Neural progenitor cell (in vitro differentiated cells): ENCODE data around the gene ENPP1.

Experiments used
- EZH2phosphoT487 ChIP-seq: fragments of 200-600 bp; sonication (generic); IDR thresholded peaks from 2 replicates; pipeline ENCODE4 v1.6.1; 2017; ENCODE audit warnings: antibody characterized with exemption
- TF ChIP-seq, protein P1 (sequence below): fragments of 200-600 bp; sonication (generic); IDR thresholded peaks from 2 replicates; pipeline ENCODE4 v1.5.1; 2017; ENCODE audit warnings: antibody characterized with exemption, mild to moderate bottlenecking

DNA sequence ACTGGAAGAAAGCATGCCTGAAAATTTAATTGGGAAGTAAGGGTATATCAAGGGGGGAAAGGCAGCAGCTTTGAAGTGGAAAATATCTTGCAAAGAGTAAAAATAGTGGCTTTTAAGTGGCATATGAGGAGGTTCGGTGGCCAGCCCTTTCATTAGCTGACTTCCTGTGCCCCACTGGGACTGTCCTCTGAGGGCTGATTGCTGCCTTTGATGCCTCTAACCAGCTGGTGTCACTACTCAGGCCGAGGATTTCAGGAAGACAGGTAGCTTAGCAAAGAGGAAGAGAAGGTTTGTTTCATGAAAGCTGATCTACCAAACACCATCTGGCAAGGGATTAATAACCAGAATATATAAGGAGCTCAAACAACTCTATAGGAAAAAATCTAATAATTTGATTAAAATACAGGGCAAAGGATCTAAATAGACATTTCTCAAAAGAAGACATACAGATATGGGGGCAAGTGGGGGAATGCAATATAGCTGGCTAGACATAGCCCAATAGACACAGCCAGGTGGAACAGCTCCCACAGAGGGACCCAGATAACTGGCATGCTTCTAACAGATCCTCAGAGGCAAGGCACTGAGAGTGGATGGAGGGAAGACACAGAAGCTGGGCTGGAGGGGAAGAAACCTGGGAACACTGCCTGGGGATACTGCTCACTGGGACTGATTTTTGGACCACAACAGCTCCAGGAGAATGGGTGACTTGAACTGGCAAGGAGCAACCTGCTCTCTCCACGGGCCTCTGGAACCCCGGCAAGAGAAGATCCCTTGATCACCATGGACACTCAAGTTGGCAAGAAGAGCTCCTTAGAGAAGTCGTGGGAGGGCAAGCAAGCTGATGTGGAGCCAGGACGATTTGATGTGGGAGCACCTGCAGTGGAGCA lies 110.2 kb downstream of the ENPP1 start:
- TF ChIP-seq, protein P1, sequence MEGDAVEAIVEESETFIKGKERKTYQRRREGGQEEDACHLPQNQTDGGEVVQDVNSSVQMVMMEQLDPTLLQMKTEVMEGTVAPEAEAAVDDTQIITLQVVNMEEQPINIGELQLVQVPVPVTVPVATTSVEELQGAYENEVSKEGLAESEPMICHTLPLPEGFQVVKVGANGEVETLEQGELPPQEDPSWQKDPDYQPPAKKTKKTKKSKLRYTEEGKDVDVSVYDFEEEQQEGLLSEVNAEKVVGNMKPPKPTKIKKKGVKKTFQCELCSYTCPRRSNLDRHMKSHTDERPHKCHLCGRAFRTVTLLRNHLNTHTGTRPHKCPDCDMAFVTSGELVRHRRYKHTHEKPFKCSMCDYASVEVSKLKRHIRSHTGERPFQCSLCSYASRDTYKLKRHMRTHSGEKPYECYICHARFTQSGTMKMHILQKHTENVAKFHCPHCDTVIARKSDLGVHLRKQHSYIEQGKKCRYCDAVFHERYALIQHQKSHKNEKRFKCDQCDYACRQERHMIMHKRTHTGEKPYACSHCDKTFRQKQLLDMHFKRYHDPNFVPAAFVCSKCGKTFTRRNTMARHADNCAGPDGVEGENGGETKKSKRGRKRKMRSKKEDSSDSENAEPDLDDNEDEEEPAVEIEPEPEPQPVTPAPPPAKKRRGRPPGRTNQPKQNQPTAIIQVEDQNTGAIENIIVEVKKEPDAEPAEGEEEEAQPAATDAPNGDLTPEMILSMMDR: no peak
- no peak for TF ChIP-seq EZH2phosphoT487
